GM21737 (cell line): ENCODE data around the gene NFKBIB.
"Not testable (repeated sequence)": the region's sequence is repeated elsewhere in the genome, so short reads cannot be mapped to it uniquely, and the experiment has no call there.

Experiments used
- ATAC-seq: cut with Tn5 transposase; IDR thresholded peaks from one replicate; pipeline ENCODE4 v1.9.1; 2021; ENCODE audit warnings: mild to moderate bottlenecking, moderate library complexity; ENCODE audit not compliant: unreplicated experiment

Gene NFKBIB, protein sequence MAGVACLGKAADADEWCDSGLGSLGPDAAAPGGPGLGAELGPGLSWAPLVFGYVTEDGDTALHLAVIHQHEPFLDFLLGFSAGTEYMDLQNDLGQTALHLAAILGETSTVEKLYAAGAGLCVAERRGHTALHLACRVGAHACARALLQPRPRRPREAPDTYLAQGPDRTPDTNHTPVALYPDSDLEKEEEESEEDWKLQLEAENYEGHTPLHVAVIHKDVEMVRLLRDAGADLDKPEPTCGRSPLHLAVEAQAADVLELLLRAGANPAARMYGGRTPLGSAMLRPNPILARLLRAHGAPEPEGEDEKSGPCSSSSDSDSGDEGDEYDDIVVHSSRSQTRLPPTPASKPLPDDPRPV

DNA sequence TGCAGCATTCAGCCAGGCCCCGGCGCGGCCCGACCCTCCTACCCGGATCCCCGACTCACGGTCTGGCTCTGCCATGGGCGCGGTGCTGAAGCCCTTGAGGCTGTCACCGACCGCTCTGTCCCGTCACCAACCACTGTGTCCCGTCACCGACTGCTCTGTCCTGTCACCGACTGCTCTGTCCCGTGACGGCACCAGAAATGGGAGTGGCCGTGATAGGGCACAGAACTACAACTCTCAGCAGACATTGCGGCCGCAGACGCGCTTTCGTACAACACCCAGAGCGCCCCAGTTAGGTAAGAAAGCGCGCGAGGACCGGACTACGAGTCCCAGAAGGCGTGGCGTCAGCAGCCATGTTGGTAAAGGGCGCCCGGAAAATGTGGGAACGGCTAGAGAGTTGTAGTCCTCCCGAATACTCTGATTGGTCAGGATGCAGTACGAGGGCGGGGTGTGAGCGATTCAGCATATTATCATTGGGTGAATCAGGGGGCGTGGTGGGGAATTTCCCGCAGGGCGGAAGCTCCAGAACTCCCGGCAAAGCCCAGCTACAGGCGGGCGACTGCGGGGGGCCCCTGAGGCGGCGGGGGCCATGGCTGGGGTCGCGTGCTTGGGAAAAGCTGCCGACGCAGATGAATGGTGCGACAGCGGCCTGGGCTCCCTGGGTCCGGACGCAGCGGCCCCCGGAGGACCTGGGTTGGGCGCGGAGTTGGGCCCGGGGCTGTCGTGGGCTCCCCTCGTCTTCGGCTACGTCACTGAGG lies at the start of gene NFKBIB, which contains the start of gene SIRT2:
Gene NFKBIB (plus strand): TSS at position 523 of the 755 bp plus-strand sequence. CDS start 64 bp downstream, at position 587.
Gene SIRT2 (minus strand): TSS at position 172 of the 755 bp plus-strand sequence. CDS start 97 bp downstream, at position 75.
- ATAC-seq, result peak; percentile 91

DNA sequence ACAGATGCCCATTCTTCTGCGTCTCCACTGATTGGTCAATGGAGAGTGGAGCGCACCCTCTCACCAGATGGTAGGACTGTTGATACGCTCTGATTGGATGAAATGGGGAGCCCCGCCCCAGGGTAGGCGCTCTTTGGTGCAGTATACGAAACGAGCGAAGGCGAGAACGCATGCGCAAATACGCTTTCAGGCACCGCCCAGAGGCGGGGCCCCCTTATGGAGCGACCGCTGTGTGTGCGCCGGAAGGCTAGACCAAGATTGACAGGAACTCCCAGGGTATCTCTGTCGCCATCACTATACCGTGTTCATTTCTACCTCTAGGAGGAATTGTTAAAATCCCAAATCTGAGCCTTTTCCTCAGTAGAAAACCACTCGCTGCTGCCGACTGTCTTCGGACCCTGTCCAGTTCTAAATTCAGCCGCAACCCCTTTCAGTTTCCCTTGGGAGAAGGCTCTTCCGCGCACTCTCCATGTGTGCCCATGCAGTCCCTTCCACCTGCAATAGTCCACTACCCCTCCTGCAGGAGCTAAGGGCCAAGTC lies 49.3 kb upstream of the NFKBIB start:
- peak; percentile 67 for ATAC-seq

DNA sequence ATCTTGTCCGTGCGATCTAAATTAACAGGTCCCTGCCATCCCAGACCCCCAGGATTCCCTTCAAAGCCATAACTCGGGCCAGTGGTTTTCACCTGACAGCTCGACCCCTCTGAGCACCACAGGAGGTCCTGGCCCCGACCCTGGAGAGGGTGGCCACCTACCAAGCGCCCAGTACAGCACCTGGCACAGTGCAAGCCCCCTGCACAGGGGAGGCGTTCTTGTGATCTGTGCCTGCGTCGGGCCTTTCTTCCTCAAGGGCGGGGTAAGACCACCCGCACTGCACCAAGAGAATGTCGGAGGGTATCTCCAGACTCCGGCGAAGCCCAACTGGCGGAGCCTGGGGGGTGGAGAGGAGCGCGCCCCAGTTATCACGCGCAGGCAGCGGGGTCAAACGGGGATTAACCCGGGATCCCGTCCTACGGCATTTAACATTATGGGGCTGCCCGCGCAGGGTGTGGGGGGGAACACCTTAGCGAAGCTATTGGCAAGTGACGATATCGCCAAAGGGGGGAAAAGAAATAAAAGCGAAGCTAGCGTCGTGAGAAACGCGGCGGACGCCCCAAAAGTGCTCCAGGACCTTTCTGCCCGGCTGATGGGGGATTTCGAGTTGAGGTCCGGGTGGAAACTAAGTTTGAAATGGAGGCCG lies 48.7 kb upstream of the NFKBIB start:
- no peak for ATAC-seq

DNA sequence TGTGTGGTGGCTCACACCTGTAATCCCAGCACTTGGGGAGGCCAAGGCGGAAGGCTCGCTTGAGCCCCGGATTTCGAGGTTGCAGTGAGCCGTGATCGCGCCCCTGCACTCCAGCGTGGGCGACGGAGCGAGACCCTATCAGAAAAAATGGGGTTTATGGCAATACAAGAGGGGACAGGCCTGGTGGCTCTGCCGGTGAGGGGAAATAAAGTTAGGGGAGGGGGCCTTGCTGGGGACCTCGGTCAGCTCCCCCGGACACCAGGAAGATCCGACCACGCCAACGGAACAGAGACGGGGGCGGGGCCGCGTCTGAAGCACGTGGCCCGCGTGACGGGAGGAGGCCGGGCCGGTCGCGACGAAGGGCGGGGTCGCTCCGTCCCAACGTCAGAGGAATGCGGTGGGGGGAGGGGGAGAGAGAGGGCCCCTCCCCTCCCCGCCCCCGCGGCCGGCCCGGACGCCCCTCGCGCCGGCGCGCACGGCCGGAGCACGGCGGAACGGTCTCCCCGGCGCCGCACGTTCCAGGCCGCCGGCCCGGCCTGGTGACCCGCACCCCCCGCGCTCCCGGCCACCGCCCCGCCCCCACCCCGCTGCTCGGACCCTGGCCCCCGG lies 48.0 kb upstream of the NFKBIB start:
- peak; percentile 22 for ATAC-seq

DNA sequence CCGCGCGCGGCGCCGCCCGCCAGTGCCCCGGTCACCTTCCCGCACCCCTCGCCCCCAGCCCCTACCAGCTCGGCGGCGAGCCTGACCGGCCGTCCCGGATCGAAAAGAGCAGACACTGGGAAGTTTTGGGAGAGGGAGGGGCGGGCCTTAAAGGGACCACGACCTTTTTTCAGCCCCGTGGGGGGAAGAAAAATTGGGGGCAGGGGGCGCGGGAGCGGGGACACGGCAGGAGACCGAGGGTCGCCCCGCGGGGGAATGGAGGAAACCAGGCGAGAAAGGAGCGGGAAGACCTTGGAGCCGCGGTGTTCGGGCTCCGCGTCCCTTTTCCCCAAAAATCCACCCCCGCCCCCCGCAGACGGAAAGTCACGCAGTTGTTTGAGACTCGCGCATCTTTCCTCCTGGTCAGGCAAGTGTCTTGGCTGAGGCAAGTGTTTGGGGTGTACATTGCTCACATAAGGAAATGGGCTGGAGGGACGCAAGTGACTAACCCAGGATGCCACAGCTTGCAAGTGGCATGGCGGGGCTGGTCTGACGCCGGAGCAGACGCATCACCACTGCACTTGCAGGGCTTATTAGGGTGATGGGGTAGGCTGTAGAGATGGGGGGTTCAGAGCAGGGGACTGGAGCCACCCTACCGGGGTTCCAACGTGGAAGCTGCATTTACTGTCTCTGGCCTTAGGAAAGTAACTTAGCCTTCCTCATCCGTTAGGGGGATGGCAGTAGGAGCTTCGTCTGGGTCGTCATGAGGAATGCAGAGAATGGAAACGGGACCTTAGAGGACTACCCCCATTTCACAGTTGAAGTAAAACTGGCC lies 47.3 kb upstream of the NFKBIB start:
- no peak for ATAC-seq

DNA sequence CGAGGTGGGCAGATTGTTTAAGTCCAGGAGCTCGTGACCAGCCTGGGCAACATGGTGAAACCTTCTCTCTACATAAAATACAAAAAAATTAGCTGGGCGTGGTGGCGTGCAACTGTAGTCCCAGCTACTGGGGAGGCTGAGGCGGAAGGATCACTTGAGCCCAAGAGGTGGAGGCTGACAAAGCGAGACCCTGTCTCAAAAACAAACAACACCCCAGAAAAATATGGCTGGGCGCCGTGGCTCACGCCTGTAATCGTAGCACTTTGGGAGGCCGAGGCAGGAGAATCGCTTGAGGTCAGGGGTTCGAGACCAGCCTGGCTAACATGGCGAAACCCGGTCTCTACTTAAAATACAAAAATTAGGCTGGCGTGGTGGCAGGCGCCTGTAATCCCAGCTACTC lies 46.6 kb upstream of the NFKBIB start:
- ATAC-seq, result no peak

DNA sequence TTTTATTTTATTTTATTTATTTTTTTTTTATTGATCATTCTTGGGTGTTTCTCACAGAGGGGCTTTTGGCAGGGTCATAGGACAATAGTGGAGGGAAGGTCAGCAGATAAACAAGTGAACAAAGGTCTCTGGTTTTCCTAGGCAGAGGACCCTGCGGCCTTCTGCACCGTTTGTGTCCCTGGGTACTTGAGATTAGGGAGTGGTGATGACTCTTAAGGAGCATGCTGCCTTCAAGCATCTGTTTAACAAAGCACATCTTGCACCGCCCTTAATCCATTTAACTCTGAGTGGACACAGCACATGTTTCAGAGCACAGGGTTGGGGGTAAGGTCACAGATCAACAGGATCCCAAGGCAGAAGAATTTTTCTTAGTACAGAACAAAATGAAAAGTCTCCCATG lies 44.8 kb upstream of the NFKBIB start:
- not testable (repeated sequence) for ATAC-seq

DNA sequence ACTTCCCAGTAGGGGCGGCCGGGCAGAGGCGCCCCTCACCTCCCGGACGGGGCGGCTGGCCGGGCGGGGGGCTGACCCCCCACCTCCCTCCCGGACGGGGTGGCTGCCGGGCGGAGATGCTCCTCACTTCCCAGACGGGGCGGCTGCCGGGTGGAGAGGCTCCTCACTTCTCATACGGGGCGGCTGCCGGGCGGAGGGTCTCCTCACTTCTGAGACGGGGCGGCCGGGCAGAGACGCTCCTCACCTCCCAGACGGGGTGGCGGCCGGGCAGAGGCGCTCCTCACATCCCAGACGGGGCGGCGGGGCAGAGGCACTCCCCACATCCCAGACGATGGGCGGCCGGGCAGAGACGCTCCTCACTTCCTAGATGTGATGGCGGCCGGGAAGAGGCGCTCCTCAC lies 44.0 kb upstream of the NFKBIB start:
- not testable (repeated sequence) for ATAC-seq

DNA sequence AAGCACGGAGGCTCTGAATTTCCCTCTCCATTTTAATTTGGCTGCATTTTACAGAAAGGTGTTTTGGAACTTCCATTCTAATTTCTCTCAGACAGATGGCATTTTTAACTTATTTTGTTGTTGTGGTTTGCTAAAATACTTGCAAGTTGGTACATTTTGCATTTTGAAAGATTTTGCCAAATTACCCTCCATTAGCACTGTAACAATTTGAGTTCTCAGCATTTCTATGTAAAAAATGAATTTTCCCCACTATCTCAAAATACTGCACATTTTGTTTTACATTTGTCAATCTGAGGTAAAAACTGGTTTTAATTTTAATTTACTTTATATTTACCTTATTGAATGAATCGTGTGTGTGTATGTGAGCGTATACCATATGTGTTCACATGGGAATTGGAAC lies 43.0 kb upstream of the NFKBIB start:
- ATAC-seq, result no peak

DNA sequence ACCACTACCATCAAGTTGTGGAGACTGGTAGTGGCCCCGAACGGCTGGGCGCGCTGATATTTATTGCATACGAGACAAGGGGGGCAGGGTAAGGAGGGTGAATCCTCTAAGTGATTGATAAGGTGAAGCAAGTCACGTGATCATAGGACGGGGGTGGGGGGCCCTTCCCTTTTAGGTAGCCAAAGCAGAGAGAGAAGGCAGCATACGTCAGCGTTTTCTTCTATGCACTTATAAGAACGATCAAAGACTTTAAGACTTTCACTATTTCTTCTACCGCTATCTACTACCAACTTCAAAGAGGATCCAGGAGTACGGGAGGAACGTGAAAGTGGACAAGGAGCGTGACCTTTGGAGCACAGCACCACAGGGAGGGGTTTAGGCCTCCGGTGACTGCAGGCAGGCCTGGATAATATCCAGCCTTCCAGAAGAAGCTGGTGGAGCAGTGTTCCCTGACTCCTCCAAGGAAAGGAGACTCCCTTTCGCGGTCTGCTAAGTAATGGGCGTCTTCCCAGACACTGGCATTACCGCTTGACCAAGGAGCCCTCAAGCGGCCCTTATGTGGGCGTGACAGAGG lies 40.1 kb upstream of the NFKBIB start:
- not testable (repeated sequence) for ATAC-seq

DNA sequence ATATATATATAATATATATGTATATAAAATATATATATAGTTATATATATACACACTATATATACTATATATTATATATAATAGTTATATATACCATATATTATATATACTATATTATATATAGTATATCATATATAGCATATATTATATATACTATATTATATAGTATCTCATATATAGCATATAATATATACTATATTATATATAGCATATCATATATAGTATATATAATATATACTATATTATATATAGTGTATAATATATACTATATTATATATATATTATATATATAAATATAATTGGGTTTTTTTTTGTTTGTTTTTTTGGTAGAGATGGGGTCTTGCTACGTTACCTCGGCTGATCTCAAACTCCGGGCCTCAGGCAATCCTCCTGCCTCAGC lies 38.4 kb upstream of the NFKBIB start:
- no peak for ATAC-seq

DNA sequence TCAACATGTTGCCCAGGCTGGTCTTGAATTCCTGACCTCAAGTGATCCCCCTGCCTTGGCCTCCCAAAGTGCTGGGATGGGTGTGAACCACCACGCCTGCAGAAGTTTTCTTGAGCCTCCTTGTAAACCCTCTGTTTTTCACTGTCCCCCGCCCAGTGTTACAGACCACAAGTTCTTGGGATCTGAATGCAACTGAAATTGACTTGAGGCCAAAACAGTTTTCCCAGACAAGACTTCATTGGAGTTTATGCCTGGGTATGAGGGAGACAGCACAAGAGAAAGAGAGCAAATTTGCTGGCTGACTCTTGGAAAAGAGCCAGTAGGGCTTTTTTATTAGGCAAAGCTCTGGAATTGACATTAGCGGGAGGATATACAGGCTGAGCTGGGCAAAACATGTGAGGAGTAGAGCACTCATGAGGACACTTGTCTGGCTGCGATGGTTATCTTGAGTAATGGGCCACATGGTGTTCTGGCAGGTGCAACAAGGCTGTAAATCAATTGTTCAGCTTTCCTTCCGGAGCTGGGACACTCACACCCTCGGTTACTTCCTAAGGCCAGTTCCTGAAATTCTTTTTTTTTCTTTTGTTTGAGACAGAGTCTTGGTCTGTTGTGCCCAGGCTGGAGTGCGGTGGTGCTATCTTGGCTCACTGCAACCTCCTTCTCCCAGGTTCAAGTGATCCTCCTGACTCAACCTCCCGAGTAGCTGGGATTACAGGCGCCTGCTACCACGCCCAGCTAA lies 37.3 kb upstream of the NFKBIB start:
- no peak for ATAC-seq

DNA sequence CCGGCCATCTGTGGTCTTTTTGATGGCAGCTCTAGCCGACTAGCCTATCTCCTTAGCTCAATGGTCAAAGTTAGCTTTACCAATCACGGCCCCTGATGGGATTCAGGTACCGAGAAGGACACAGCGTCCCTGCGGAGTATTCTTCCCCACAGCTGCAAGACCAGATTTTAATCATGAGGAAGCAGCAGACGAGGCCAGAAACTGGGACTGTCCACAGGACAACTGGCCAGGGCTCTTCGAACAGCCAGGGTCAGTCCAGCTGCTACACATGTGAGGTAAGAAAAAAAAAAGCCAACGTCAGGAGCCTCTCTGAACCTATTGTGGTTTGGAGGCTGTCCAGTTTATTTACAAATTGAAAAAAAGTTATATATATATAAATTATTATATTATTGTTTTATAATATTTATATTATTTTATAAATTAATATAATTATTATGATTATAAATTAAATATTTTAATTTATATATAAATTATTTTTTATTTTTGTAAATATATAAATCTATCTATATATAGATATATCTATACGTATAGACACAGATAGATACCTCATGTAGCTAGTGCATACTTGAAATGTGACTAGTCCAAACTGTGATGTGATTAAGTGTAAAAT lies 32.5 kb upstream of the NFKBIB start:
- no peak for ATAC-seq

DNA sequence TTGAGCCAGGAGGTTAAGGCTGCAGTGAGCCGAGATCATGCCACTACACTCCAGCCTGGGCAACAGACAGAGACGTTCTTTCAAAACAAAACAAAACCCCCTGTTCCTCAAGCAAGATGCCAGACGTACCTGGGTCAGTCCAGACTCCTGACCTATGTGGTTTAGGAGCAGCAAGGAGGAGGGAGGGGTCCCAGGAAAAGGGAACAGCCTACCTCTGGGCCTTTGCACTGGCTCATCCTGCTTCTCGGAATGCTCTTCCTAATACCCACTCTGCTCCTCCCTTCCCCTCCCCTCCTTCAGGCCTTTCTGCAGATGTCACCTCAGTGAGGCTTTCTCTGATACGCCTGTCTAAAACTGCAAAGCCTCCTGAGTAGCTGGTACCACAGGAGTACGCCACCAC lies 31.2 kb upstream of the NFKBIB start:
- no peak for ATAC-seq

DNA sequence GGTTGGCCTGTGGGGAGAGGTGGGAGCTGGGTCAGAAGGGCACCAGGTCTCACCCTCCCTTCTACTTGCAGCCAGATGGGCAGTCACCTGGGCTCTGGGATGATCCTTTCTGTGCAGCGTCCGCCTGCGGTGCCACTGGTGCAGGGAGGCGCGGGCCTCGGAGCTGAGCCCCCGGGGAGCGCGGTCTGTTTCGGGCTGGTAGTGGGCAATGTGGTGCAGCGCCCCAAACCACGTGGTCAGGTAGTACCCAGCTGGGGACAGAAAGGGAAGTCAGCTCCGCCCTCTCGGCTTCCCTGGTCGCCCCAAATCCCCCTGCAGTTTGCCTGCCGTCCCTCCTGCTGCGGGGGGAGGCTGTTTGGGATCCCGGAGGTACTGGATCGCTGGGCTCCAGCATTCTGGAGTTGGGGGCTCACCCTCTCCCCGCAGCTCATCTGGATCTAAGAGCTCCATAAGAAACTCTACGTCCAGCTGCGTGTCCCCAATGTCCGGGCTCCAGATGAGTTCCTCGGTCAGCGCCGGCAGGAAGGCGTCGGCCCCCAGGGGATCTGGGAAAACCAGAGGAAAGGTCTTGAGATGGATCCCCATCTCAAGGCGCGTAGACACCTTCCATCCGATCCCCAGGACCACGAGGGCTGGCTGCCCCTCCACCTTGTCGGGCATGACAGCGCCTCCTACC lies 30.5 kb upstream of the NFKBIB start:
- ATAC-seq, result no peak

DNA sequence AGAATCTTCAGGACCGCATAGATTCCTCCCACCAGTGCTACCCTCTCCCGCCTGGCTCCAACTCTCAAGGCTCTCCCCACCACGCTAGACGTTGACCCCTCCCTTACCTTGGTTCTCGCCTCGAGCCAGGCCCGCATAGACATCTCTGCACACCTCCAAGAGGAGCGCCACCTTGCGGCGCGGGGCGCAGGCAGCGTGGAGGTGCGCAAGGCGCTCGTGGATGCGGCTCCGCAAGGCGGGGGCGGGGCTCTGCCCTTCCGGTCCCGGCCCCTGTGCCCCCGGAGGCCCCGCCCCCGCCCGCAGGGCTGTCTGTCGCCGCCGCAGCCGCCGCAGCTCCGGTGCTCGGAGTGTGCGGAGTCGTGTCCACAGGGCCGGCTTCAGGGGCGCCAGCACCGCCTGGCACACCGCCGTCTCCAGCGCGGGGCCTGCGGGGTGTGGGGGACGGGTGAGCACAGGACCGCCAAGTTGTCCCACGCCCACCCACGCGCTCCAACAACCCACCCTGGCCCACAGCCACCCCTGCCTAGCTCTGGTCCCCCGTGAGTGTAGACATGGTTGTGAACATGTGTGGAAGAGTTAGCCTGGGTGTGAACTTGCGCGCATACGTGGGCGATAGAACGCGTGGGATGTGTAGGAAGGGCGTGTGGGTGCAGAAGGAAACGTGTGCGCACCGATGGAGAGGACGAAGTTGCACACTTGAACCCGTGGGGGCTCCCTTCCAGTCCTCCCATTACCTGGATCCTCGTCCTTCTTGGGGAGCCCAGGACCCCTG lies 29.7 kb upstream of the NFKBIB start:
- ATAC-seq, result peak; percentile 67

DNA sequence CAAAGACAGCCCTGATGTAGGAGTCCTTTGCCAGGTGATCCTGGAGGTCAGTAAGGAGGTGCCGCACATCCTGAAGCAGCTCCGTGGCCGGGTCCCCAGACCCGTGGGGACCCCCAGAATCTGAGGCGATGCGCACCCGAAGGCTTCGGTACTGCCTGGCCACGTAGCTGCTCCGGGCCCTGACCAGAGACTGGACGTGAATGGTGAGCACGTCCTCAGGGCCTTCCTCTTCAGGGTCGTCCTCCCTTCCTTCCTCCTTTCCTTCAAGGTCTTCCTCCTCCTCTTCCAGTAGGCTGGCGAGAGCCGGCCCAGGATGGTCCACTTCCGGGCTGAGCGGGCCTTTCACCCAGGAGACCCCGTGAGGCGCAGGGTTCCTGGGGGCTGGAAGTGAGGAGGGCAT lies 29.2 kb upstream of the NFKBIB start:
- ATAC-seq, result no peak
